Stomach (tissue), 4 donors: ENCODE data around the gene AGAP2.

ENCODE experiments used
- CTCF ChIP-seq, 7 experiments: fragments of 450-650 bp in 4 of 7; fragments of 200-600 bp in 3 of 7; sonication (generic) in 3 of 7; IDR thresholded peaks; one replicate each; pipeline ENCODE4 v1.5.1; 2016 to 2019; ENCODE audit warnings: antibody characterized with exemption in 7 of 7, control low read depth in 2 of 7, mild to moderate bottlenecking in 1 of 7
- POLR2A ChIP-seq, 4 donors: fragments of 450-650 bp; IDR thresholded peaks; one replicate each; pipeline ENCODE4 v1.6.1; 2016; ENCODE audit warnings: antibody characterized with exemption in 4 of 4, control low read depth in 2 of 4, mild to moderate bottlenecking in 1 of 4, moderate library complexity in 1 of 4
- POLR2AphosphoS5 ChIP-seq, 3 donors: sonication (generic); formaldehyde crosslinking; IDR thresholded peaks; one replicate each; pipeline ENCODE4 v1.6.1; 2016; ENCODE audit warnings: antibody characterized with exemption in 3 of 3

GRCh38 chr12:57767876-57768275 lies 29.3 kb upstream of the AGAP2 start:
- no peak for TF ChIP-seq POLR2A (IDR thresholded peaks at IDR 0.05)
- no peak for TF ChIP-seq POLR2AphosphoS5 (IDR thresholded peaks at IDR 0.05)
- no peak for TF ChIP-seq CTCF (IDR thresholded peaks at IDR 0.05)
